Fibroblast of the aortic adventitia (primary cell): ENCODE data around the gene FBXW8. TPM values are rescaled to one million over a fixed set of nuclear protein-coding genes. Genes with fewer than 3 reads are reported as not detected.

ENCODE experiments used
- DNase-seq: peaks from one replicate; pipeline ENCODE4 v3.0.0-alpha.2; 2010; ENCODE audit warnings: low read depth
- H3K4me3 ChIP-seq: 2 replicates; pipeline ENCODE4 v1.5.1; 2011; ENCODE audit warnings: low read depth, mild to moderate bottlenecking, control low read depth, low read length, moderate library complexity
- total RNA-seq: library from RNA; depleted of rRNA; stranded (reverse); fragments of >200 nt; gene quantifications from 2 replicates; pipeline ENCODE4 v1.2.3, GENCODE V29; 2012; ENCODE audit warnings: low replicate concordance
- TF ChIP-seq, protein P1 (sequence below): IDR thresholded peaks from 2 replicates; pipeline ENCODE4 v1.5.1; 2011; ENCODE audit warnings: mild to moderate bottlenecking, low read length, control low read depth, inconsistent platforms; ENCODE audit not compliant: insufficient read depth

Gene FBXW8
- total RNA-seq, 1 donor = 11.2 TPM

DNA sequence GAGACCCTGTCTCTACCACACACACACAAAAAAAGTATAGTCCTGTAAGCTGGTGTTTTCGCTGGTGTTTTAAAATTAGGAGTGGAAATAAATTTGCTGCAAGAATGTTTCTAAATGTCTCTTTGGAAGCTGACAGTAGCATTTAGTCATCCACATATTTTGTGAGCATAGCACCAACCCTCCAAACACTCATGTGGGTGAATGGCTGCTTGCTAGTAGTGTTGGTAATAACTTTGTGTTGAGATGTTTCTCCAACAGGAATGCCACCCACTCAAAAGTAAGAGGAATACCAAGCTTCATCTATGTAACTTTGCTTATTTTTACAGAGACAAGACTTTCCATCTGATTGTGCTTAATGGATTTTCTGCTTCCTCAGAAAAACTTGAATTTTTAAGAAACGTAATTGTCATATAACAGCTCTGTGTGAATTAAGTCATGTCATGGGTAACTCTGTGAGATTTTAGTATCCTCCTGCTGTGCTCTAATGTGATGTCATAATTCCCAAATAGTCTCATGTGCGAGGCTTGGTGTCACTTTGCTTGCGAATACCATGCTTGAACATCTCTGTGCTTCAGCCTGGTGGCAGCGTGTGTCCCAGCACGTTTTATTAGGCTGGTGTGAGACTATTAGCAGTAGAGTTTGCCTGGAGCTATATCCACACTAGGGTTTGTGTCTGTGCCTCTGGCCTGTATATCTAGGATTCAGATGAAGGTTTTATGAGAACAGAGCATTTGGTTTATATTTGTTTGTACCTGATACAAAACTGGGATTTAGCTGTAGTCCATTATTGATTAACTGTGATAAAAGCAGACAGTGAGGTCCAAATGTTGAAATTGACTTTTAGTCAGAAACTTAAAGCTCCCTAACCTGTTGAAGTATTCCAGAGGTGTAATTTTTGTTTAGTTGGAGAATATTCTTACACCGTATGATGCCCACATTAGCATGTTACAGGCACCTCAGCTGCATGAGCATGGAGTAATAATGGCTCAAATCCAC, 80.5 kb downstream of the FBXW8 start:
- DNase-seq = peak; percentile 25
- TF ChIP-seq, protein P1, sequence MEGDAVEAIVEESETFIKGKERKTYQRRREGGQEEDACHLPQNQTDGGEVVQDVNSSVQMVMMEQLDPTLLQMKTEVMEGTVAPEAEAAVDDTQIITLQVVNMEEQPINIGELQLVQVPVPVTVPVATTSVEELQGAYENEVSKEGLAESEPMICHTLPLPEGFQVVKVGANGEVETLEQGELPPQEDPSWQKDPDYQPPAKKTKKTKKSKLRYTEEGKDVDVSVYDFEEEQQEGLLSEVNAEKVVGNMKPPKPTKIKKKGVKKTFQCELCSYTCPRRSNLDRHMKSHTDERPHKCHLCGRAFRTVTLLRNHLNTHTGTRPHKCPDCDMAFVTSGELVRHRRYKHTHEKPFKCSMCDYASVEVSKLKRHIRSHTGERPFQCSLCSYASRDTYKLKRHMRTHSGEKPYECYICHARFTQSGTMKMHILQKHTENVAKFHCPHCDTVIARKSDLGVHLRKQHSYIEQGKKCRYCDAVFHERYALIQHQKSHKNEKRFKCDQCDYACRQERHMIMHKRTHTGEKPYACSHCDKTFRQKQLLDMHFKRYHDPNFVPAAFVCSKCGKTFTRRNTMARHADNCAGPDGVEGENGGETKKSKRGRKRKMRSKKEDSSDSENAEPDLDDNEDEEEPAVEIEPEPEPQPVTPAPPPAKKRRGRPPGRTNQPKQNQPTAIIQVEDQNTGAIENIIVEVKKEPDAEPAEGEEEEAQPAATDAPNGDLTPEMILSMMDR = no peak
- H3K4me3 ChIP-seq = no peak overlapping the region

DNA sequence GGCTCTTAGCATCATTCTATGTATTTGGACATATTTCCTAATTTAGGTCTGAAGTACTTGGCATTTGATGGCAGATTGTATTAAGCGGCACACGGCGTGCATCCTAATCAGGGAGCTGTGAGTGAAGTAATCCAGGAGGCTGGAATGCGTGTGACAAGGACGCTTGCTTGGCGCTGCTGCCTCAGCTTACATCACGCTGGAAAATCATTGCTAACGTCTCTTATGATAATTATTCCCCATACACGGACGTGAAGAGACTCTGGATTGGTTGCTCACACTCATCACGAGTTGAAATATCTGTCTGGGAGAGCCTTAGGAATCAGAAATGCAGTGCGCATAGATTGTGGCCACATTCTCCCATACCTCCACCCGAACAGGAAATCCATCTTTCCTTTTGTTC, 85.3 kb downstream of the FBXW8 start:
- DNase-seq = peak; percentile 42
- H3K4me3 ChIP-seq = no peak overlapping the region
- TF ChIP-seq, protein P1 = no peak

- peak; percentile 78 for DNase-seq
- TF ChIP-seq, protein P1 = no peak
- H3K4me3 ChIP-seq = no peak overlapping the region
Observed at GRCh38 chr12:116996621-116997020, 85.9 kb downstream of the FBXW8 start.

- H3K4me3 ChIP-seq = no peak overlapping the region
- DNase-seq = no peak
- TF ChIP-seq, protein P1 = no peak
Observed at GRCh38 chr12:116999066-116999465, 88.3 kb downstream of the FBXW8 start.

DNA sequence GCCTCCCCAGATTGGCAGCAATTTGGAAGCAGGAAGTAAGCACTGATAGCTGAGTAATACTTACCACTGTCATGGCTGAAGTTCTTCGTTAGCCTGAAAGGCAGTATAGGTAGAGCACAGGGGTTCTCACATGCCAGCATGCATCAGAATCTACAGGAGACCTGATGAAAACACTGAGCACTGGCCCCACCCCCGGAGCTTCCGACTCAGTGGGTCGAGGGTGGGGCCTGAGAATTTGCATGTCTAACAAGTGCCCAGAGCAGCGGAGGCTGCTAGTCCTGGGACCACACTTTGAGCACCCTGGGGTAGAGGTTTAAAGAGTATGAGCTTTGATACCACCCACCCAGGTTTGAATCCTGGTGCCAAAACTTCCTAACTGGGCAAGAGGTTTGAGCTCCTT, 89.6 kb downstream of the FBXW8 start:
- TF ChIP-seq, protein P1 = no peak
- H3K4me3 ChIP-seq = no peak overlapping the region
- DNase-seq = no peak

DNA sequence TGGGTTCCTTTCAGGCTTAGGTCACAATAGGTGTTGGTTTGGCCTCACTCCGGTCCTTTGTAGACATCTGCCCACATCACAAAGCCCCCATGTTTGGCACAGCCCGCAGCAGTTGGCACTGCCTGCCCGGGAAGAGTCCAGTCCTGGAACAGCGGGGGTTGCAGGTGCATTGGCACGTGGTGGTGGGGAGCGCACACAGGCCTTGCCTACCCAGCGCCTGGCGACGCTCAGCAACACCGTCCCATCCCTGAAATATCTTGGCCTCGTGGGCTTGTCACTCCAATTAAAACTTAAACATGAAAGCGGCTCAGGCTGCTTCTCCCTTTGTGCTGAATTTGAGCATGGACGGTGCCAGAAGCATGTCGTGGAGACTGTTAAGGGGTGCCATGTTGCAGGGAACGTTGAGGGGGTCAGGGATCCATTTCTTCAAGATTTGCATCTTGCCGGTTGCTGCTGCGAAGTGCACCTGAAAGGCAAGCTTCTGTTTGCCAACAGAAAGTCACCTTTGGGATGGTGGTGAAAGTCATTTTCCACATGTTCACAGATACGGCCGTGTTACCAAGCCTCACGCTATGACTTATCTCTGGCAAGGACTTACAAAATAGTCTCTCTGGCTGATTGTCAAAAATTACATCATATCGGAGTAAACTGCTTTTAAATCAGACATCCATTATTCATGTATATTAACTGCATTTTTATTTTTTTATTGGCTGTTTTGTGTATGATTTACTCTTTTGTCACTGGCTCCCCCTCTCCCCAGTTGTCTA, 91.5 kb downstream of the FBXW8 start:
- TF ChIP-seq, protein P1 = no peak
- DNase-seq = peak; percentile 57
- H3K4me3 ChIP-seq = no peak overlapping the region
